Loucy (cell line): Measurements from ENCODE around the gene PARP12.

Experiments
- H2AFZ ChIP-seq: fragments of 200-600 bp; sonication (generic); 2 replicates; pipeline ENCODE4 v1.6.0; 2016; ENCODE audit warnings: antibody characterized with exemption, mild to moderate bottlenecking, low read length, moderate library complexity
- H3F3A ChIP-seq: fragments of 200-600 bp; 2 replicates; pipeline ENCODE4 v1.6.0; 2016; ENCODE audit warnings: antibody characterized with exemption, low read depth, mild to moderate bottlenecking
- H3K27me3 ChIP-seq: fragments of 200-600 bp; sonication (generic); 2 replicates; pipeline ENCODE4 v1.6.1; 2014; ENCODE audit warnings: low read length, mild to moderate bottlenecking; ENCODE audit not compliant: insufficient read depth, poor library complexity, severe bottlenecking
- H3K36me3 ChIP-seq: fragments of 200-600 bp; sonication (generic); 2 replicates; pipeline ENCODE4 v1.6.1; 2016; ENCODE audit warnings: low read length; ENCODE audit not compliant: insufficient read depth
- H3K4me1 ChIP-seq: fragments of 200-600 bp; sonication (generic); 2 replicates; pipeline ENCODE4 v1.5.1; 2014; ENCODE audit warnings: low read length, mild to moderate bottlenecking; ENCODE audit not compliant: insufficient read depth, poor library complexity, severe bottlenecking
- H3K4me2 ChIP-seq: fragments of 200-600 bp; sonication (generic); 2 replicates; pipeline ENCODE4 v1.6.0; 2014; ENCODE audit warnings: antibody characterized with exemption, low read length, low read depth, mild to moderate bottlenecking; ENCODE audit not compliant: poor library complexity, severe bottlenecking
- H3K4me3 ChIP-seq: fragments of 200-600 bp; sonication (generic); 2 replicates; pipeline ENCODE4 v1.5.1; 2014; ENCODE audit warnings: low read length, mild to moderate bottlenecking, mixed read lengths; ENCODE audit not compliant: poor library complexity, severe bottlenecking
- H3K79me2 ChIP-seq: fragments of 200-600 bp; sonication (generic); 2 replicates; pipeline ENCODE4 v1.6.1; 2014; ENCODE audit warnings: low read length; ENCODE audit not compliant: insufficient read depth
- H3K9ac ChIP-seq: fragments of 200-600 bp; sonication (generic); 2 replicates; pipeline ENCODE4 v1.6.0; 2014; ENCODE audit warnings: mild to moderate bottlenecking, low read depth, low read length, moderate library complexity; ENCODE audit not compliant: poor library complexity, severe bottlenecking
- H3K9me2 ChIP-seq: fragments of 200-600 bp; sonication (generic); replicated peaks from 2 replicates; pipeline ENCODE4 v1.6.1; 2016; ENCODE audit warnings: low read depth, low read length, mixed read lengths
- H3K9me3 ChIP-seq: fragments of 200-600 bp; sonication (generic); 2 replicates; pipeline ENCODE4 v1.6.1; 2014; ENCODE audit warnings: mild to moderate bottlenecking, antibody characterized with exemption, low read length, low read depth; ENCODE audit not compliant: insufficient read depth
- H4K20me1 ChIP-seq: fragments of 200-600 bp; sonication (generic); 2 replicates; pipeline ENCODE4 v1.6.0; 2014; ENCODE audit warnings: antibody characterized with exemption, low read length, mild to moderate bottlenecking; ENCODE audit not compliant: insufficient read depth, poor library complexity, severe bottlenecking
- CTCF ChIP-seq: fragments of 200-600 bp; sonication (generic); conservative IDR thresholded peaks from 2 replicates; pipeline ENCODE4 v1.5.1; 2014; ENCODE audit warnings: mild to moderate bottlenecking, antibody characterized with exemption, low read length
- EZH2phosphoT487 ChIP-seq: fragments of 200-600 bp; IDR thresholded peaks from 2 replicates; pipeline ENCODE4 v1.6.1; 2018; ENCODE audit warnings: antibody characterized with exemption, mild to moderate bottlenecking, moderate library complexity, borderline replicate concordance

Gene PARP12

GRCh38 chr7:140005754-140006503 lies 56.8 kb downstream of the PARP12 start:
- no peak overlapping the region for H2AFZ ChIP-seq
- TF ChIP-seq CTCF (peak; percentile 42), EZH2phosphoT487 (no peak)
- no peaks in the 10 kb centered on the region for H3F3A ChIP-seq
- no peaks in the 10 kb centered on the region for H4K20me1 ChIP-seq
- H3K4me3 ChIP-seq: no peak overlapping the region
- no peaks in the 10 kb centered on the region for H3K27me3 ChIP-seq
- no peaks in the 10 kb centered on the region for H3K9me2 ChIP-seq
- H3K4me2 ChIP-seq: no peak overlapping the region
- H3K36me3 ChIP-seq: no peaks in the 10 kb centered on the region
- H3K9me3 ChIP-seq: no peaks in the 10 kb centered on the region
- no peaks in the 10 kb centered on the region for H3K79me2 ChIP-seq
- H3K4me1 ChIP-seq: no peaks in the 10 kb centered on the region
- H3K9ac ChIP-seq: no peak overlapping the region

- no peak overlapping the region for H3K4me2 ChIP-seq
- no peaks in the 10 kb centered on the region for H4K20me1 ChIP-seq
- no peaks in the 10 kb centered on the region for H3K27me3 ChIP-seq
- H3K36me3 ChIP-seq: no peaks in the 10 kb centered on the region
- TF ChIP-seq CTCF (no peak), EZH2phosphoT487 (no peak)
- H3K4me3 ChIP-seq: no peak overlapping the region
- no peaks in the 10 kb centered on the region for H3K9me3 ChIP-seq
- no peaks in the 10 kb centered on the region for H3K79me2 ChIP-seq
- H3F3A ChIP-seq: no peaks in the 10 kb centered on the region
- H3K9me2 ChIP-seq: no peaks in the 10 kb centered on the region
- no peak overlapping the region for H2AFZ ChIP-seq
- H3K9ac ChIP-seq: no peak overlapping the region
- H3K4me1 ChIP-seq: no peaks in the 10 kb centered on the region
Observed at GRCh38 chr7:140005341-140005740, 57.4 kb downstream of the PARP12 start.

- Histone ChIP-seq H3K9me2 (no peaks in the 10 kb centered on the region), H3K4me1 (no peaks in the 10 kb centered on the region), H3F3A (no peaks in the 10 kb centered on the region), H4K20me1 (no peaks in the 10 kb centered on the region), H3K9me3 (no peaks in the 10 kb centered on the region), H2AFZ (no peak overlapping the region), H3K27me3 (no peaks in the 10 kb centered on the region), H3K79me2 (no peaks in the 10 kb centered on the region), H3K4me3 (no peak overlapping the region), H3K36me3 (no peaks in the 10 kb centered on the region), H3K9ac (no peak overlapping the region), H3K4me2 (no peak overlapping the region)
- no peak for TF ChIP-seq EZH2phosphoT487
- TF ChIP-seq CTCF: no peak
Observed at GRCh38 chr7:140004672-140005071, 58.1 kb downstream of the PARP12 start.
